Heart left ventricle (tissue), 13 donors: ENCODE measurements around the gene AAR2.

ENCODE experiments used
- CTCF ChIP-seq, 12 donors: fragments of 200-600 bp; sonication (generic) in 4 of 12; IDR thresholded peaks; one replicate each; pipeline versions ENCODE4 v1.5.0 to v1.8.0; 2018 to 2022; ENCODE audit warnings: antibody characterized with exemption in 12 of 12, mild to moderate bottlenecking in 5 of 12
- POLR2A ChIP-seq, 2 donors: fragments of 450-650 bp; IDR thresholded peaks; one replicate each; pipeline ENCODE4 v1.6.1; 2017; ENCODE audit warnings: antibody characterized with exemption in 2 of 2, mild to moderate bottlenecking in 2 of 2, moderate library complexity in 2 of 2
- donor health status: ischemic (EF 13 %, LVEDD 7.1; RV severe dilation, severe dysfunction).
- donor health status: DM: no; HTN: yes; CAD: no.
- donor health status: DM: no; HTN: no; CAD: no.
- donor health status: ischemic (EF 25% LVEDD 6.9; RV normal size, moderate dysfunction).
- donor health status: ischemic (EF 25% LVEDD 5.7; RV mildly dilated, moderate dysfunction).
- donor health status: ischemic (EF 35%, LVEDD 5.7; RV mildly dilated, moderate dysfunction).
- donor health status: nonischemic (EF 11% LVEDD 7.7; RV severe dilation, severe dysfunction).
- donor health status: DM: yes; HTN: yes; CAD: no.
- donor health status: PGD.
- donor health status: ischemic (EF 29% LVEDD 5.4; RV normal size, mild dysfunction).
- donor health status: nonischemic (EF 23%, LVEDD 6.1; RV moderate dilation, normal function).

- TF ChIP-seq CTCF (IDR thresholded peaks at IDR 0.05): no peak
- TF ChIP-seq POLR2A (IDR thresholded peaks at IDR 0.05): no peak
Measured at GRCh38 chr20:36255445-36255844, 19.2 kb downstream of the AAR2 start.
